ENCODE measurements around the gene ZNF865.

ZNF865 gene

DNA sequence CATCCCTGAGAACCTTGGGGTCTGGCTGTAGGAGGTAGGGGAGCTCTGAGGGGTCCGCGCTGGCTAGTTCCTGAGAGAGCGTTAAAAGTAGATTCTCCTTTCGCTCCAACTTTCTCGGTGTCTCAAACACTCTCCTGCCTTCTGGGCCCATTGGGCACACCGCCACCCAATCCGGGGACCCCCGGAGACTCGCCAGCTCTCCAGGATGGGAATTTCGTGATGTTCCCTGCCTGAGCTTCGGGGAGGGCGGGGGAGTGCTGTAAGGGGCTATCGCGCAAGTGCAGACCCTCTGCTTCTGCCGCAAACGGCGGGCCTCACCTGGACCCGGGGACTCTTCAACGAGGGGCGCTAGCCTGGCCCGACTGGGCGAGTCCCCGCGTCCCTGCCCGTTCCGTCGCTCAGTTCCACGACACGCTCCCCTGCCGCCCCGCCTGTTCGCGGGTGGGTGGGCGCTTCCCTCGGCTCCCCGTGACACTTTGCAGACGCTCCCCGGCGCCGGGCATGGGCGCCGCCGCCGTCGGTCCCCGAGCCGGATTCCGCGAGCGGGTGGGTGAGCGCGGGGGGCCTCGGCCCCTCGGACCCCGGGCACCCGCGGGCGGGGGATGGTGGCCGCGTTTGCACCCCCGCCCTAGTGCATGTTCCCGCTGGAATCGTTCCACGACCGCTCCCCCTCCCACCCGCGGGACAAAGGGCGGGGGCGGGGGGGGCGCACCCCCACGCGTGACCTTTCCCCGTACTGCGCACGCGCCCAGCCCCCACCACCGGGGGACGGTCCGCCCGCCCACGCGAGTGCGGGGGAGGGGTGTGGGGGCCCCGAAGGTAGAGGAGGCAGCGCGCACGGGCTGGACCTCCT is 42.5 kb downstream of the ZNF865 start, which contains the start of gene CCDC106:
Gene CCDC106, plus strand, starts transcription at position 481 of the 853 bp plus-strand sequence. CDS start 835 bp downstream, outside the sequence.
- no peak for ATAC-seq

DNA sequence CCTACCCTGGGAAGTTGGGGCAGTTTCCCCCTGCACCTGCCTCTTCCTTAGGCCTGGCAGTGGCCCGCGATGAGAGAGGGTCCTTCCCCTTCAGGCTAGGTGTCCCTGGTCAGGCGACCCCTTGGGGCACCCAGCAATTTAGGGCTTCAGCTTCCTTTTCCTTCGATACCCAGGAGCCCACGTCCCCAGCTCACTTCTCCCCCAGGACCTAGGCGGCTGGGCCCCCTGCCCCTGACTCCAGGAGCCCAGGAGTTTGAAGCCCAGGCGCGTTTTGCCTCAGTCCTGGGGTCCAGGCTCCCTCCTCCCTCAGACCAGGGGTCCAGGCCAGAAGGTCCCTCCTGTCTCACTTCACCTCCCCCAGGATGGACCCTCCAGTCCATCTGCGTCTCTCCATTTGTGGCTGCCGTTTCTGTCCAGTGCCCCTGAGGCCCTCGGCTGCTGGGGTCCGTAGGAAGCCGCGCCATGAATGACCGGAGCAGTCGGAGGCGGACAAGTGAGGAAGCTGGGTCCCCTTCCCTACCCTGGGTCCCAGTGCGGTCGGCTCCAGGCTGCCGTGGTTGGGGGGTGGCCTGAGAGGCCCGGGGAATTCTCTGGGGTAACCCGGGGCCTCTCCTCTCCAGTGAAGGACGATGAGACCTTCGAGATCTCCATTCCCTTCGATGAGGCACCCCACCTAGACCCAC is 43.3 kb downstream of the ZNF865 start:
- no peak for ATAC-seq

DNA sequence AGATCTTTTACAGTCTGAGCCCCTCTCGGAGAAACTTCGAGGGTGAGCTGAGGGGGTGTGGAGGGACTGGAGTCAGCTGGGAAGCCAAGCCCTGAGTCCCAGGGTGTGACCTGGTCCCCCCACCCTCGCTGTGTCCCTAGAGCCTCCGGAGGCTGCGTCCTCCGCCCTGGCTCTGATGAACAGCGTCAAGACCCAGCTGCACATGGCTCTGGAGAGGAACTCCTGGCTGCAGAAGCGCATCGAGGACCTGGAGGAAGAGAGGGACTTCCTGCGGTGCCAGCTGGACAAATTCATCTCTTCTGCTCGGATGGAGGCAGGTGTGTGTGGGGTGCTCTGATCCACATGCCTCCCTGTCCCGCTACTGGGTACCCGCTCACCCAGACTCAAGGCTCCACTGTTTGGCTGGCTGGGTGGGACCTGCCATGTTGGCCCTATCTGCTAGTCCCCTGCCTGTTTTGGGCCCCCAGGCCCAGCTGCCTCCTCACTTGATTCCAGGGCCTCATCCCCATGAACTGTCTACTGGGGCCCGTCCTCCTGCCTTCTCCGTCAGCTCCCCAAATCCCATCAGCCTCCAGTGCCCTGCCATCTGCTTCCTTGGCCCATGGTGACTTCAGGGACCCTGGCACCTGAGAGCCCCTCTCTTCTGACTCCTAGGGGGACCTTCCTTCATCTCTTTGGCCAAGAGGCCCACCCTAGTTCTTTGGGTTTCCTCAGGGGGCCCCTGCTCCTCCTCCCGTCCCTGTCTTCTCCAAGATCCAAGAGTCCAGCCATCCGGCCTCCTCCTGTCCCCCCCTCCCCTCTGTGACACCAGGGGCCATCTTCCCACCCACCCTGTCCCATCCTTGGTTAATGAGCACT is 44.0 kb downstream of the ZNF865 start:
- ATAC-seq, result no peak

DNA sequence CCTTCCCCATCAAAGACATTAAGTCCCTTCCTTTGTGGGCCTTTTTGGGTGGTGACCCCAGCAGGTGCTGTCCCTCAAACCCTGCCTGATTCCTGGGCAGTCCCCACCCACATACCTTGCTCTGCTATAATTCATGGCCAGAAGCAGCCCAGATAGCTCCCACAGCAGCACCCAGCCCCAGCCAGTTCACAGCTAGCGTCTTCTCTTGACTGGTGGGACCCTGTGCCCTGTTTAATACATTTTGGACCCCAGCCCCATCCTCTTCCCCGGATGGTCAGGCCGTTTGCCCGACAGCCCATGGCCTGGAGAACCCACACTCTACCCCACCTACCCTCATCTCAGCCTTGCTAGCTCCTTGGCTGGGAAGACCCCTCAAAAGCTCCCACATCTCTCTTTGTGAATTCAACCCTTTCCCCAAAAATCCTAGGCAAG is 44.7 kb downstream of the ZNF865 start:
- ATAC-seq, result no peak

DNA sequence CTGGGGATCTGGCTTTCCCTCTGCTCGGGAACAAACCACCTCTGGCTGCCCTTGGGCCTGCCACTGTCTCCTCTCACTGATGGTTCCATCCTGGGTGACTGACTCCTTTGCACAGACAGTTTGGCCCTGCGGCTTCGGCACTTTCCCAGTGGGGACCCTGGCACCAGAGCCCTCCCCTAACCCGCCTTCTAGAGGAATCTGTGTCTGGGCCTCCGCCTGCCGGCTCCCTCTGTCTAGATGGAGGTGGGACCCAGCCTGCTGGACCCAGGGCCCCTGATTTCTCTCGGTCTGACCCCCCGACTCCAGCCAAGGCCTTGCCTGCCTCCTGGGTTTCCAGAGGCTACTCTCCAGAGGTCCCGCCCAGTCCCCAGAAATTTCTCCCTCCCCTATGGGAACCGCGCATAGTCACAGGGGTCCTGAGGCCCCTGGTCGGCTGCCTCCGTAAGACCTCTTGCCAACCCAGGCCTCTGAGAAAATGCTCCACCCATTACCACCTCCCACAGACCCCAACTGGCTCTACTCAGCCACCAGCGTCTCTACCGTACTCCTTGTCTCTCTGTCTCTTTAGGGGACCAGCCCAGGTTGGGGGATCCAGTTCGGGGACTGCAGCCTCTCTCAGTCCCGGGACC is 45.3 kb downstream of the ZNF865 start:
- no peak for ATAC-seq

DNA sequence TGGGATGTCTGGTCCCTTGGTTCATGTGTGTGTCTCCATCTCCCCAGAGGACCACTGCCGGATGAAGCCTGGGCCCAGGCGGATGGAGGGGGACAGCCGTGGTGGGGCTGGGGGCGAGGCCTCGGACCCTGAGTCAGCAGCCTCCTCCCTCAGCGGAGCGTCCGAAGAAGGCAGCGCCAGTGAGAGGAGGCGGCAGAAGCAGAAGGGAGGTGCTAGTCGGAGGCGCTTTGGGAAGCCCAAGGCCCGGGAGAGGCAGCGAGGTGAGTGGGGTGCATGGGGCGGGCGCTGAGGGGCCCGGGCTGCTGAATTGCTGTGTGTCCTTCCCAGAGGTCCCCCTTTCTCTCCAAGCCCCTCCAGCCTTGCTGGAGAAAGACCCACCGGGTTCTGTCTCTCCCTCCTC is 45.8 kb downstream of the ZNF865 start:
- ATAC-seq, result no peak

DNA sequence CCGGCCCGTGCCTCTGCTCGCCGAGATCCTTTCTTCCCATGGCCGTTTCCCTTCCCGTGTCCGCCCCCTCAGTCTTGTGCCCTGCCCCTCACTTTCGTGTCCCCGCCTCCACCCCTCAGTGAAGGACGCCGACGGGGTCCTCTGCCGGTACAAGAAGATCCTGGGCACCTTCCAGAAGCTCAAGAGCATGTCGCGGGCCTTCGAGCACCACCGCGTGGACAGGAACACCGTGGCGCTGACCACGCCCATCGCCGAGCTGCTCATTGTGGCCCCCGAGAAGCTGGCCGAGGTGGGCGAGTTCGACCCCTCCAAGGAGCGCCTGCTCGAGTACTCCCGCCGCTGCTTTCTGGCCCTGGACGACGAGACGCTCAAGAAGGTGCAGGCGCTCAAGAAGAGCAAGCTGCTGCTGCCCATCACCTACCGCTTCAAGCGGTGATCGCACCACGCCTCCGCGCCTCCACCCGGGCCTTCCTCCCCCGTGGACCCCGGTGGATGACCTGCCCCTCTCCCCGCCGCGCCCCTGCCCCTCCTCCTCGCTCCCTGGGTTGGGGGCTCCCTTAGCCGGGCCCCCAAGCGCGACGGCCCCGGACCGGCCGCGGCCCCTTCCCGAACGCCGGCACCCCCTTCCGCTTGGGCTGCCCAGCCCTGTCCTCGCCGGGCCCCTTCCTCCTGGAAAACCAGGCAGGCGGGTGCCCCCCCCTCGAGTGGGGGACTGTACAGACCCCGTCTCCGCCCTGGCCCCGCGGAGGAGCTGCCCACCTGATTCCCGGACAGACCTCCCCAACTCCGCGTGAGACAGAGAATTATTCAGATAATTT is 47.1 kb downstream of the ZNF865 start:
- ATAC-seq, result no peak

DNA sequence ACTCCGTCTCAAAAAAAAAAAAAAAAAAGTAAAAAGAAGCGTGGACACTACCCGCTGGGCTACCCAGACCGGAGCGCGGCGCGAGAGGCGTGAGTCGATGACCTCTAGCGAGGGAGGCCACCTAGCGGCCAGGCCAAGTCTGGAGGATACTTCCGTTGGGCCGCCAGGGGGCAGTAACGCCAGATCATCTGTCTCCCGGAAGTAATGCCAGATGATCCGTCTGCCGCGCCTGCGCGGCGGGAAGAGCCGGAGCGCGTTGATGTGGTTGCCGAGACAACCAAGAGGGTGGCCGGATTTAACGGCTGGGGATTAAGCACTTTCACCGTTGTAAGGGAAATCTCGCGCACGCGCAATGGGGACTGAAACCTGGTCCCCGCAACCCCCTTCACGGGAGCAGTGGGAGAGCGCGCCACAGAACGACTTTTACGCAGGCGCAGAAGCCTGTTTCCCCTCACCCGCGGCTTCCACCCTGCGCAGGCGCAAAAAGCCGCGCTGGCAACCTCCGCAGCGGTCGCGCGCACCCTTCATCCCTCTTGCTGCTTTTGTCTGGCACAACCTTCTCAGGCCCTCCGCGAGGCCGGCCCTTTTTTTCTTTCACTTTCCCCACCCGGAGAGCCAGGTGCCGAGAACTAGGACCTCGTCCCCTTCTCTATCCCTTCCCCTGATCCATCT is 48.3 kb downstream of the ZNF865 start:
- ATAC-seq, result peak; percentile 52 to 56

DNA sequence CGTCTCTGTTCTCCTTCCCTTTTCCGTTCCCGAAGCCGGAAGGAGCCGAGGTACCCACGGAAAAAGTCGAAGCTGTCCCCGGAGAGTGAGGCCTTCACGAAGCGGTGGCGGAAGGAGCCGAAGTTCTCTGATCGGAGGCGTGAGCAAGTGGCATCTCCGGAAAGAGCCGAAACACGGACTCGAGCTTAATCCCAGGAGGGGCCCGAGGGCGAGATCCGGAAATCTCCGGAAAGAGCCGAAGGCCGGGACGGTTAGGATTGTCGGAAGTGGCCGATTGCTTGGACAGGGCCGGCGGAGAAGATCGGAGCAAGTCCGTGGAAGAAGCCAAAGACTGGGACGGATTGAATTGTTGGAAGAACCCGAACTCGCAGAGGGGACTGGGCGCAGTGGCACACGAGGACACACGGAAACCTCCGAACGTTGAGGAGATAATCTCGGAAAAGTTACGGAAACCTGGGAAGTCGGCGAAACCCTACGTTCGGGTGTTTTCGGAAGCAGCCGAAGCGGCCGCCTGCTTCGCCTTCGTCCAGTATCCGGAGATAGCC is 48.9 kb downstream of the ZNF865 start:
- ATAC-seq, result peak; percentile 62 to 71

DNA sequence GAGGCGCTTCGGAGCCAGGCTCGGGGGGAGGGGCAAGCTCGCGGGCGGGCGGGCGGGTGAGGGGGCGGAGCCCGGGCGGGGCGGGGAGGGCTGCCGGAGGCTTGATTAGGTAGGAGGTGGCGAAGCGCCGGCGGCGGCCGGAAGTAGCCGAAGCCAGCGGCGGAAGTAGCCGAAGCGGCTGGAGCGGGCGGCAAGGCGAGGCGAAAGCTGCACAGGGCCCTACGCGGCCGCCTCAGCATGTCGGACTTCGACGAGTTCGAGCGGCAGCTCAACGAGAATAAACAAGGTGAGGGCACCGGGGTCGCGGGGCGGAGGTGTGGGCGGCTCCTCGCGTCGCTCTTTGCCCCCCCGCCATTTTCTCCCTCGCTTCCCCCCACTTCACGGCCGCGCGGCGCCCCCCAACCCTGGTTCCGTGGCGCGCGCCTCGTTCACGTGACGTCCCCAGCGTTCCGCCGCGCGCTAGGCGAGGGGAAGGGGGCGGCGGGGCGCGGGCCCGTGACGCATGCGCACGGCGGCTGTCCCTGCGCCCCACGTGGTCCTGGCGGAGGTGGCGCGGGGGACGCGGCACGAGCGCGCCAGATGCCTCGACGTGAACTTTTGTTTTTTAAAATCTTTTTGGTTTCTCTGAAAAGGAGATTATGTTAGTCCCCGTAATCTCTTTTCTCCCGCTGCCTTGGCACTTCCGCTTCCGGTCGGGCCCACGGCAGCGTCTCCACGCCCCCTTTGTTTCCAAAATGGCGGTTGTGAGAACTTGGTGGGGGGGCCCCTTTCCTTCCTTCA is 49.6 kb downstream of the ZNF865 start, which contains the start of gene U2AF2:
Gene U2AF2, plus strand, starts transcription at position 168 of the 780 bp plus-strand sequence. Its CDS starts 70 bp downstream, at position 238.
- ATAC-seq, result peak; percentile 40 to 48

DNA sequence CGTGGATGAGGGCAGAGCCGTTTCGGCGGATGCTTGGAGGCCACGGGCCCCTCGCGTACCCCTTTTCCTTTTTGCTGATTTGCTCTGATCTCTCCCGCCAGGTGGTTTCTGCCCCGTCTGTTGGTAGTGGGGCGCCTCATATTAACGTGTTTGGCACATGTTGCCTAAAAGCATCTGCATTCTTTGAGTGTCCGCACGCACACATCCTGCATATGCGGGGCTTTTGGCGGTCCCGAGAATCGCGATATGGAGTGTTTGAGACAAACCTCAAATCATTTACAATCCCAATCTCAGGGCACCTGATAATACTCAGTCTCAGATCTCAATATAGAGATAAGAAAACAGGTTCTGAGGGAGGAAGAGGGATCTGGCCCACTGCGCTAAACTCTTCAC is 50.2 kb downstream of the ZNF865 start:
- ATAC-seq, result no peak

DNA sequence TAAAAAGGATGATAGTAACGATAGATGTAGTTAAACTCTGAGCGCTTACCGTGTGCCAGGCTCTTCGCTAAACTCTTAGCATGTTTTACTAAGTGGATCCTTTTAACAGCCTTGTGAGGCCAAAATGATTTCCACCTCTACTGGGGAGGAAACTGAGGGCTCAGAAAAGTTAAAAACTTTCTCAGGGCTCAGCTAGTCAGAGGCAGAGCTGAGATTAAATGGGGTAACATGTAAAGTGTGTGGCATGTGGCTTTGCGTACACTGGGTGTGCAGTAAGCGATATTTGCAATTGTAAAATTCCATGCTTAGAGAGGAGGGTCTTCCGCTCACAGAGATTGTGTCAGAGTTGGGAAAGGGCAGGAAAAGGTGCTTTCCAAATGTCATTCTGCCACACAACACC is 51.1 kb downstream of the ZNF865 start:
- ATAC-seq, result no peak

DNA sequence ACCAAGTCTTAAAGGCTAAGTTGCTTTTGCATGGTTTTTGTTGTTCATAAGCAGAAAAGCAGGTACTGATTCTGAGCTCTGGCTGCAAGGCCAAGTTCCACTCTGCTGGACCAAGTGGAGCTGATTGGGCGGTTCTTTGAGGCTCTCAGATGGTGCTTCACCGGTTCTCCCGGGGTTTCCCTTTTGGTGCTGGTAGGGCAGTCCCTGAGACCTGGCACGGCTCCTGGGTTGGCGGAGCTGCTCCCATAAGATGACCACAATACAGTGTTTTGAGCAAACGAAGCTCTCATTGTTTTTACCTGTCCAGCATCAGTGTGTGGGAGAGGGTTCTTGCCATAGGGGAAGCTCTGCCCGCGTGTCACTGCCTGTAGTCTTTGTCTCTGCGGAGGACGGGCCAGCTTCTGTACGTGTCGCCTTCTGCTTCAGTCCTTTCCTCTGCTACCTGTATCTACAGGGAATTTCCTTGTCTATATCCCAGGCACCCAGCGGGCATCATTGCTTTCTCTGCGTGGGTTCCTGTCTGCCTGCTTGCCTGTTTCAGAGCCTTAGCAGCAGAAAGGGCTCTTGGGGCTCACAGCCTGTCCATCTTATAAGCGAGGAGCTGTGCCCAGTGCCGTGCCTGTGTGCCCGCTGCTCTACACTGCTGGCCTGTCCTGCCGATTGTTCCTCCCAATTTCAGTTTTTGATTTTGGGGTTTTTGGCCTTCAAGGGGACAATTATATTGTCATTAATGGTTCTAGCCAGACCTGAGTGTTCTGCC is 51.7 kb downstream of the ZNF865 start:
- ATAC-seq, result no peak

DNA sequence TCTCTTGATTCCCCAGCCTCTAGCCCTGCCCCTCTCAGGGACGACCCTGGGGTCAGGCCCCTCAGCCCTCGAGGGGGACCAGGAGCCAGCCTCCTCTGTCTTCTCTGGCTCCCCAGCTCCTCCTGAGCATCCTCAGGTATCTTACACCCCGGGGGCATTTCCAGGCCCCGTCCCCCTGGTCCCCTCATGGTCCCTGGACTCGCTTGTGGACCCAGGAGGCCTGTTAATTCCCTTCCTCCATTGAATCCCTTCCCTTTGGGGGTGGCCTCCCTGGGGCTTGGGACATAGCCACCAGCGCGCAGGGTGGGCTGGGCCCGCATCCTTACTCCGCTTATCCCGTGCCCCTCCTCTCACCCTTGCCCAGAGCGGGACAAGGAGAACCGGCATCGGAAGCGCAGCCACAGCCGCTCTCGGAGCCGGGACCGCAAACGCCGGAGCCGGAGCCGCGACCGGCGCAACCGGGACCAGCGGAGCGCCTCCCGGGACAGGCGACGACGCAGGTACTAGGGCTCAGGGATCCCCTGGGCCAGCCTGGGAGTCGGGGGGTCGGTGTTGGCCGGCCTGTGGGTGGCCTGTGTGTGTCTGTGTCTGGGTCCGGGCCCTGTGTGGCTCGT is 53.5 kb downstream of the ZNF865 start:
- no peak for ATAC-seq

DNA sequence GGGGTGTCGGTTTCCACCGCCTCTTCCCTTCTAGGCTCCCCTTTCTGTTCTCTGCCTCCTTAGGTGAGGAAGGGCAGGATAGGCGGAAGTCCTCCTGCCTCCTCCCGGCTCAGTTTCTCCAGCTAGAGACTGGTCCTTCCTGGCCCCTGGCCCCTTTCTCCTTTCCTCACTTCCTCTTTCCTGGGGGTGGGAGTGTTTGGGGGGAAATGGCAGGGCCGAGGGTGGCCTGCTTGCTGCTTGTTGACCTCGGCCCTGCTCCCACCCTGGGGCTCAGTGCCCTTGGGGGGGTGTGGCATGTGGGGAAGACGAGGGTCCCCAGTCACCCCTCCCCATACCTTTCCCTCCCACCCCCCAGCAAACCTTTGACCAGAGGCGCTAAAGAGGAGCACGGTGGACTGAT is 54.4 kb downstream of the ZNF865 start:
- no peak for ATAC-seq

DNA sequence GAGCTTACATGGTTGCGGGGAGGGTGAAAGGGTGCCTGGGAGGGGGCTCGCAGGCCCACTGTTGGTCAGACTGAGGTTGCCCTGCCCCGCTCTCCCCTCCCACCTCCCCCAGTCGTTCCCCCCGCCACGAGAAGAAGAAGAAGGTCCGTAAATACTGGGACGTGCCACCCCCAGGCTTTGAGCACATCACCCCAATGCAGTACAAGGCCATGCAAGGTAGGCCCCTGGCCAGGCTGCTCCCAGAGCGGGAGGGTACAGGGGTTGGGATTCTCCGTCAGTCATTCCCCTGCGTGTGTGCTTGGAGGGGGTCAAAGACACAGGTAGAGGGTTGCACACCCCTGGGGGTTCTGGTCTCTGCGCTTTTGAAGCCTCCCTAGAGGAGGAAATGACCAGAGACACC is 55.0 kb downstream of the ZNF865 start:
- ATAC-seq, result no peak

DNA sequence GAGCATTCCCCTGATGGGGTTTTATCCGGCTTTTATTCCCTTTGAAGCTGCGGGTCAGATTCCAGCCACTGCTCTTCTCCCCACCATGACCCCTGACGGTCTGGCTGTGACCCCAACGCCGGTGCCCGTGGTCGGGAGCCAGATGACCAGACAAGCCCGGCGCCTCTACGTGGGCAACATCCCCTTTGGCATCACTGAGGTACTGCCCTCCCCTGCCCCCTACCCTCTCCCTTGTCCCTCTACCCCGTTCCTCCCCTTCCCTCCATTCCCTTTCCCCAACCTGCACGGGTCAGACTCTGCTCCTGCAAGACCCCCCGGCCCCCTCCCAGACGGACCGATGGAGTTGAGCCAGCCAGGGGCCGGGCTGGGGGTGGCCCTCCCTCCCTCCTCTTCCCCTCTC is 55.5 kb downstream of the ZNF865 start:
- no peak for ATAC-seq

DNA sequence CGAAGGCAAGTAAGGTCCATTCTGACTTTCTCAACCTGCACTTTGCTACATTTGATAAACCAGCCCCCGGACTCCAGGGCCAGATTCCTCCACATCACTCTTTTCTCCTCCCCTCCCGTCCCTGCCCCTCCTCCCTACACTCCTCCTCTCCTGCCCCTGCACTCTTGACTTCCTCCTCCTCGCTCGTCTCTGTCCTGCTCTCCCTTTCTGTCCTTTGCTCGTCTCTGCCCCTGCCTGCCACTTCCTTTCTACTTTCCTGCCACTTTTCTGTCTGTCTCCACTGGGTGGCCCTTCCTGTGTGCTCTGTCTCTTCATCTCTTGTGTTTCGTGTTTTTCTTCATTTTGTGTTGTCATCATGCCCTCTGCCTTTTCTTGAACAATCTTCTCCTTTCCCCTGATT is 56.4 kb downstream of the ZNF865 start:
- ATAC-seq, result no peak

All from activated CD4-positive, CD25-positive, alpha-beta regulatory T cell treated with anti-CD3 and anti-CD28 coated beads, Interleukin-2, amount 50 U/mL, for 24 hours (primary cell).